CD14-positive monocyte (primary cell): ENCODE results near the gene WWOX. TPM values are rescaled to one million over a fixed set of nuclear protein-coding genes. Genes with fewer than 3 reads are reported as not detected.

Source experiments
- DNase-seq, 3 donors: peaks; one replicate each; pipeline ENCODE4 v3.0.0-alpha.2; 2011 to 2022
- H2AFZ ChIP-seq: 2 replicates; pipeline ENCODE4 v1.6.0; 2012; ENCODE audit warnings: mild to moderate bottlenecking, low read depth, low read length, inconsistent platforms; ENCODE audit not compliant: insufficient read depth, poor library complexity, severe bottlenecking
- H3K27ac ChIP-seq, 2 donors: 1 replicate in 1 of 2; 2 replicates in 1 of 2; pipeline ENCODE4 v1.5.1; 2012 to 2013; ENCODE audit warnings: low read length in 2 of 2, control low read depth in 1 of 2, inconsistent platforms in 1 of 2, low read depth in 1 of 2, mild to moderate bottlenecking in 1 of 2
- H3K27me3 ChIP-seq, 2 donors: one replicate each; pipeline versions ENCODE4 v1.6.0 to v1.6.1; 2011 to 2013; ENCODE audit warnings: low read length in 2 of 2; ENCODE audit not compliant: control insufficient read depth in 2 of 2, insufficient read depth in 2 of 2
- H3K36me3 ChIP-seq, 2 donors: replicated peaks in 1 of 2; 1 replicate in 1 of 2; 2 replicates in 1 of 2; pipeline versions ENCODE4 v1.5.1 to v1.6.1; 2012 to 2013; ENCODE audit warnings: low read length in 2 of 2, control low read depth in 1 of 2, inconsistent platforms in 1 of 2, mild to moderate bottlenecking in 1 of 2; ENCODE audit not compliant: insufficient read depth in 2 of 2, control insufficient read depth in 1 of 2
- H3K4me1 ChIP-seq, 2 donors: 1 replicate in 1 of 2; 2 replicates in 1 of 2; pipeline versions ENCODE4 v1.5.1 to v1.6.1; 2012 to 2013; ENCODE audit warnings: low read length in 2 of 2, control low read depth in 1 of 2, inconsistent platforms in 1 of 2, mild to moderate bottlenecking in 1 of 2, moderate library complexity in 1 of 2; ENCODE audit not compliant: insufficient read depth in 2 of 2, control insufficient read depth in 1 of 2
- H3K4me2 ChIP-seq: replicated peaks from 2 replicates; pipeline ENCODE3; 2012; ENCODE audit warnings: low read length, moderate library complexity, mild to moderate bottlenecking; ENCODE audit not compliant: poor library complexity, severe bottlenecking; ENCODE audit errors: extremely low read depth
- H3K4me3 ChIP-seq, 3 experiments: fragments of 200-600 bp in 1 of 3; sonication (generic) in 1 of 3; replicated peaks in 1 of 3; 1 replicate in 2 of 3; 2 replicates in 1 of 3; pipeline ENCODE4 v1.5.1; 2011 to 2013; ENCODE audit warnings: low read length in 3 of 3, mild to moderate bottlenecking in 3 of 3, control low read depth in 2 of 3, low read depth in 2 of 3, inconsistent platforms in 1 of 3, moderate library complexity in 1 of 3
- H3K79me2 ChIP-seq: 2 replicates; pipeline ENCODE4 v1.6.0; 2012; ENCODE audit warnings: mild to moderate bottlenecking, control low read depth, inconsistent platforms, low read length, moderate library complexity; ENCODE audit not compliant: insufficient read depth
- H3K9ac ChIP-seq: 2 replicates; pipeline ENCODE4 v1.6.0; 2017; ENCODE audit warnings: low read length, mild to moderate bottlenecking; ENCODE audit not compliant: insufficient read depth, poor library complexity, severe bottlenecking
- H3K9me3 ChIP-seq, 2 donors: replicated peaks in 1 of 2; 1 replicate in 1 of 2; 2 replicates in 1 of 2; pipeline versions ENCODE4 v1.5.1 to v1.6.1; 2012 to 2013; ENCODE audit warnings: low read length in 2 of 2, control low read depth in 1 of 2; ENCODE audit not compliant: control insufficient read depth in 1 of 2, insufficient read depth in 1 of 2
- H4K20me1 ChIP-seq: 2 replicates; pipeline ENCODE4 v1.6.0; 2012; ENCODE audit warnings: mild to moderate bottlenecking, low read length, control low read depth, moderate library complexity; ENCODE audit not compliant: insufficient read depth
- H3K27ac Mint-ChIP-seq, 7 donors: one replicate each; pipeline ENCODE4 v1.8.0; 2020; ENCODE audit warnings: mild to moderate bottlenecking in 7 of 7, mixed read lengths in 7 of 7, moderate library complexity in 6 of 7, inconsistent platforms in 2 of 7
- H3K27me3 Mint-ChIP-seq, 3 donors: one replicate each; pipeline ENCODE4 v1.8.0; 2021 to 2022; ENCODE audit warnings: low read depth in 3 of 3, mild to moderate bottlenecking in 3 of 3, mixed read lengths in 3 of 3, moderate library complexity in 3 of 3, inconsistent platforms in 1 of 3
- H3K36me3 Mint-ChIP-seq, 2 donors: one replicate each; pipeline ENCODE4 v1.8.0; 2020; ENCODE audit warnings: mixed read lengths in 2 of 2, inconsistent platforms in 1 of 2, mild to moderate bottlenecking in 1 of 2
- H3K4me1 Mint-ChIP-seq: one replicate; pipeline ENCODE4 v1.8.0; 2020; ENCODE audit warnings: mild to moderate bottlenecking, mixed read lengths
- H3K4me3 Mint-ChIP-seq, 2 donors: one replicate each; pipeline ENCODE4 v1.8.0; 2020; ENCODE audit warnings: mild to moderate bottlenecking in 2 of 2, mixed read lengths in 2 of 2, moderate library complexity in 1 of 2
- H3K9me3 Mint-ChIP-seq, 7 donors: one replicate each; pipeline ENCODE4 v1.8.0; 2020 to 2022; ENCODE audit warnings: mixed read lengths in 7 of 7, mild to moderate bottlenecking in 6 of 7, moderate library complexity in 6 of 7, inconsistent platforms in 2 of 7
- CTCF ChIP-seq: fragments of 200-600 bp; IDR thresholded peaks from one replicate; pipeline ENCODE4 v1.8.0; 2022; ENCODE audit warnings: antibody characterized with exemption, mild to moderate bottlenecking
- WGBS: methylation state at CpG from one replicate; pipeline ENCODE4 v1.1.5; 2013; ENCODE audit warnings: missing lambda C conversion rate; ENCODE audit not compliant: insufficient coverage; 5-methylcytosine and 5-hydroxymethylcytosine counted together
- intact Hi-C, 2 donors: fragments of 100-400 bp; cut with micrococcal nuclease; formaldehyde crosslinking; loops; one replicate each; pipeline versions ENCODE4 v1.15.0 to v1.15.1; 2023
- polyA plus RNA-seq, 3 donors: library from polyadenylated mRNA; depleted of rRNA in 1 of 3; unstranded in 2 of 3; stranded (reverse) in 1 of 3; fragments of 300-500 nt in 2 of 3; fragments of >200 nt in 1 of 3; fragmentation: Illumina TruSeq in 2 of 3; gene quantifications; 1 replicate in 2 of 3; 2 replicates in 1 of 3; pipeline ENCODE4 v1.2.3, GENCODE V29; 2012 to 2021

Gene WWOX
- polyA plus RNA-seq, 3 donors, result 4.0 to 7.0 (median 6.3) TPM

GRCh38 chr16:78212674-78213073 lies 113.2 kb downstream of the WWOX start:
- Histone ChIP-seq H3K4me1 (no peaks in the 10 kb centered on the region), H3K4me3 (no peak overlapping the region), H3K27ac (no peak overlapping the region), H3K9me3 (no peaks in the 10 kb centered on the region), H3K4me2 (no peak overlapping the region), H2AFZ (no peak overlapping the region), H3K79me2 (no peaks in the 10 kb centered on the region), H3K9ac (no peak overlapping the region), H4K20me1 (no peaks in the 10 kb centered on the region), H3K27me3 (no peaks in the 10 kb centered on the region), H3K36me3 (no peaks in the 10 kb centered on the region)
- Mint-ChIP-seq H3K9me3 (peaks cover 0 to 8% (median 0%) of the 10 kb centered on the region in 7 donors), H3K4me3 (no peak overlapping the region), H3K27ac (no peak overlapping the region), H3K36me3 (no peaks in the 10 kb centered on the region), H3K27me3 (no peaks in the 10 kb centered on the region), H3K4me1 (no peaks in the 10 kb centered on the region)
- WGBS, result 94% methylated on average over 6 of the region's 7 CpGs
- DNase-seq, result no peak
- intact Hi-C loops, result no loop called here
- no peak for TF ChIP-seq CTCF

- no peak overlapping the region for H3K27ac ChIP-seq
- Mint-ChIP-seq H3K27ac (peak overlapping the region in 1 of 7 donors; percentile 21), H3K9me3 (peaks cover 0 to 8% (median 0%) of the 10 kb centered on the region in 7 donors), H3K36me3 (no peaks in the 10 kb centered on the region), H3K27me3 (no peaks in the 10 kb centered on the region), H3K4me3 (no peak overlapping the region), H3K4me1 (no peaks in the 10 kb centered on the region)
- no peak overlapping the region for H3K4me2 ChIP-seq
- no peak for DNase-seq
- no peaks in the 10 kb centered on the region for H4K20me1 ChIP-seq
- no peaks in the 10 kb centered on the region for H3K36me3 ChIP-seq
- H3K27me3 ChIP-seq, result no peaks in the 10 kb centered on the region
- intact Hi-C loops, result no loop called here
- no peak overlapping the region for H3K9ac ChIP-seq
- no peak overlapping the region for H3K4me3 ChIP-seq
- H2AFZ ChIP-seq, result no peak overlapping the region
- H3K9me3 ChIP-seq, result no peaks in the 10 kb centered on the region
- 96% methylated on average over 7 of the region's 7 CpGs for WGBS
- H3K4me1 ChIP-seq, result no peaks in the 10 kb centered on the region
- H3K79me2 ChIP-seq, result no peaks in the 10 kb centered on the region
- no peak for TF ChIP-seq CTCF
Measured at GRCh38 chr16:78213751-78214150, 114.3 kb downstream of the WWOX start.
